ENCODE data around the gene EXOC1.

EXOC1 gene

GRCh38 chr4:55896622-55897021, 43.2 kb downstream of the EXOC1 start:
- no peaks in the 10 kb centered on the region for H3K9me3 ChIP-seq (ENCODE audit: control extremely low read depth in 1 of 5, control insufficient read depth in 4 of 5, insufficient read depth in 2 of 5, low read depth in 1 of 5, low read length in 4 of 5)
- no peak for DNase-seq
- H3K4me3 ChIP-seq (ENCODE audit: control insufficient read depth in 1 of 7, extremely low read depth in 1 of 7, insufficient read depth in 4 of 7, low read depth in 2 of 7, low read length in 6 of 7) = no peak overlapping the region
- no CpG with 5 or more reads among the region's 3 CpGs for WGBS (ENCODE audit: insufficient coverage)
- no peaks in the 10 kb centered on the region for H3K27me3 ChIP-seq (replicated peaks in 2 of 5; ENCODE audit: control insufficient read depth in 4 of 5, insufficient read depth in 5 of 5, low read length in 4 of 5)
- ChIA-PET POLR2A (no interaction called here), CTCF (no interaction called here)
- H3K27ac ChIP-seq (ENCODE audit: insufficient read depth in 1 of 2, low read depth in 1 of 2, low read length in 2 of 2, poor library complexity in 1 of 2, severe bottlenecking in 2 of 2) = no peak overlapping the region
- H3K4me1 ChIP-seq (ENCODE audit: control extremely low read depth in 1 of 4, control insufficient read depth in 4 of 4, insufficient read depth in 4 of 4, low read length in 3 of 4) = peaks cover 0 to 16% (median 9%) of the 10 kb centered on the region in 4 experiments
- H3K36me3 ChIP-seq (ENCODE audit: control insufficient read depth in 4 of 4, insufficient read depth in 4 of 4, low read length in 3 of 4) = peaks cover 9 to 44% (median 26%) of the 10 kb centered on the region in 4 experiments

- ChIA-PET POLR2A (no interaction called here), CTCF (interaction anchor here (1.7 kb wide), 1 partner anchor 12 kb away, joined by 3 read pairs; no protein-coding TSS in a partner anchor)
- no peak overlapping the region for H3K27ac ChIP-seq (ENCODE audit: insufficient read depth in 1 of 2, low read depth in 1 of 2, low read length in 2 of 2, poor library complexity in 1 of 2, severe bottlenecking in 2 of 2)
Observed at GRCh38 chr4:55902677-55903076, 49.2 kb downstream of the EXOC1 start.

GRCh38 chr4:55903577-55903976, 50.1 kb downstream of the EXOC1 start:
- H3K4me3 ChIP-seq (ENCODE audit: control insufficient read depth in 1 of 7, extremely low read depth in 1 of 7, insufficient read depth in 4 of 7, low read depth in 2 of 7, low read length in 6 of 7) = no peak overlapping the region
- ChIA-PET CTCF (interaction anchor here (0.8 to 1.7 kb wide), 2 partner anchors 11 to 14 kb away, joined by 3 read pairs; no protein-coding TSS in a partner anchor), POLR2A (interaction anchor here (0.6 kb wide), 1 partner anchor 56 kb away, joined by 4 read pairs; no protein-coding TSS in a partner anchor)
- no peaks in the 10 kb centered on the region for H3K9me3 ChIP-seq (ENCODE audit: control extremely low read depth in 1 of 5, control insufficient read depth in 4 of 5, insufficient read depth in 2 of 5, low read depth in 1 of 5, low read length in 4 of 5)
- no peak for DNase-seq
- H3K36me3 ChIP-seq (ENCODE audit: control insufficient read depth in 4 of 4, insufficient read depth in 4 of 4, low read length in 3 of 4) = peaks cover 8 to 37% (median 25%) of the 10 kb centered on the region in 4 experiments
- peaks cover 0 to 2% (median 0%) of the 10 kb centered on the region in 4 experiments for H3K4me1 ChIP-seq (ENCODE audit: control extremely low read depth in 1 of 4, control insufficient read depth in 4 of 4, insufficient read depth in 4 of 4, low read length in 3 of 4)
- no peaks in the 10 kb centered on the region for H3K27me3 ChIP-seq (replicated peaks in 2 of 5; ENCODE audit: control insufficient read depth in 4 of 5, insufficient read depth in 5 of 5, low read length in 4 of 5)
- H3K27ac ChIP-seq (ENCODE audit: insufficient read depth in 1 of 2, low read depth in 1 of 2, low read length in 2 of 2, poor library complexity in 1 of 2, severe bottlenecking in 2 of 2) = no peak overlapping the region

More at GRCh38 chr4:55902677-55903076, 49.2 kb downstream of the EXOC1 start:
- H3K36me3 ChIP-seq (ENCODE audit: control insufficient read depth in 4 of 4, insufficient read depth in 4 of 4, low read length in 3 of 4) = peaks cover 8 to 43% (median 27%) of the 10 kb centered on the region in 4 experiments
- no peaks in the 10 kb centered on the region for H3K27me3 ChIP-seq (replicated peaks in 2 of 5; ENCODE audit: control insufficient read depth in 4 of 5, insufficient read depth in 5 of 5, low read length in 4 of 5)
- WGBS (ENCODE audit: insufficient coverage) = 96% methylated on average over 4 of the region's 4 CpGs
- DNase-seq = no peak
- H3K4me1 ChIP-seq (ENCODE audit: control extremely low read depth in 1 of 4, control insufficient read depth in 4 of 4, insufficient read depth in 4 of 4, low read length in 3 of 4) = peaks cover 0 to 2% (median 0%) of the 10 kb centered on the region in 4 experiments
- no peaks in the 10 kb centered on the region for H3K9me3 ChIP-seq (ENCODE audit: control extremely low read depth in 1 of 5, control insufficient read depth in 4 of 5, insufficient read depth in 2 of 5, low read depth in 1 of 5, low read length in 4 of 5)
- H3K4me3 ChIP-seq (ENCODE audit: control insufficient read depth in 1 of 7, extremely low read depth in 1 of 7, insufficient read depth in 4 of 7, low read depth in 2 of 7, low read length in 6 of 7) = no peak overlapping the region

- H3K4me1 ChIP-seq (ENCODE audit: control extremely low read depth in 1 of 4, control insufficient read depth in 4 of 4, insufficient read depth in 4 of 4, low read length in 3 of 4) = peaks cover 0 to 2% (median 0%) of the 10 kb centered on the region in 4 experiments
- ChIA-PET CTCF (interaction anchor here (1.5 kb wide), 1 partner anchor 43 kb away, joined by 4 read pairs; the partner anchor contains the start of gene CEP135), POLR2A (no interaction called here)
- H3K9me3 ChIP-seq (ENCODE audit: control extremely low read depth in 1 of 5, control insufficient read depth in 4 of 5, insufficient read depth in 2 of 5, low read depth in 1 of 5, low read length in 4 of 5) = no peaks in the 10 kb centered on the region
- no peaks in the 10 kb centered on the region for H3K27me3 ChIP-seq (replicated peaks in 2 of 5; ENCODE audit: control insufficient read depth in 4 of 5, insufficient read depth in 5 of 5, low read length in 4 of 5)
- no peak overlapping the region for H3K4me3 ChIP-seq (ENCODE audit: control insufficient read depth in 1 of 7, extremely low read depth in 1 of 7, insufficient read depth in 4 of 7, low read depth in 2 of 7, low read length in 6 of 7)
- H3K27ac ChIP-seq (ENCODE audit: insufficient read depth in 1 of 2, low read depth in 1 of 2, low read length in 2 of 2, poor library complexity in 1 of 2, severe bottlenecking in 2 of 2) = no peak overlapping the region
- peaks cover 8 to 35% (median 22%) of the 10 kb centered on the region in 4 experiments for H3K36me3 ChIP-seq (ENCODE audit: control insufficient read depth in 4 of 4, insufficient read depth in 4 of 4, low read length in 3 of 4)
- no peak for DNase-seq
Observed at GRCh38 chr4:55904576-55904975, 51.1 kb downstream of the EXOC1 start.

GRCh38 chr4:55906323-55906722, 52.9 kb downstream of the EXOC1 start:
- Histone ChIP-seq H3K27ac (ENCODE audit: insufficient read depth in 1 of 2, low read depth in 1 of 2, low read length in 2 of 2, poor library complexity in 1 of 2, severe bottlenecking in 2 of 2) (no peak overlapping the region), H3K4me1 (ENCODE audit: control extremely low read depth in 1 of 4, control insufficient read depth in 4 of 4, insufficient read depth in 4 of 4, low read length in 3 of 4) (peaks cover 0 to 2% (median 0%) of the 10 kb centered on the region in 4 experiments), H3K36me3 (ENCODE audit: control insufficient read depth in 4 of 4, insufficient read depth in 4 of 4, low read length in 3 of 4) (peaks cover 5 to 26% (median 13%) of the 10 kb centered on the region in 4 experiments), H3K27me3 (replicated peaks in 2 of 5; ENCODE audit: control insufficient read depth in 4 of 5, insufficient read depth in 5 of 5, low read length in 4 of 5) (no peaks in the 10 kb centered on the region), H3K4me3 (ENCODE audit: control insufficient read depth in 1 of 7, extremely low read depth in 1 of 7, insufficient read depth in 4 of 7, low read depth in 2 of 7, low read length in 6 of 7) (no peak overlapping the region), H3K9me3 (ENCODE audit: control extremely low read depth in 1 of 5, control insufficient read depth in 4 of 5, insufficient read depth in 2 of 5, low read depth in 1 of 5, low read length in 4 of 5) (no peaks in the 10 kb centered on the region)
- CTCF ChIA-PET = no interaction called here
- POLR2A ChIA-PET = no interaction called here
- 61% methylated on average over 3 of the region's 6 CpGs for WGBS (ENCODE audit: insufficient coverage)
- DNase-seq = no peak

- WGBS (ENCODE audit: insufficient coverage) = no CpG with 5 or more reads among the region's 3 CpGs
- Histone ChIP-seq H3K9me3 (ENCODE audit: control extremely low read depth in 1 of 5, control insufficient read depth in 4 of 5, insufficient read depth in 2 of 5, low read depth in 1 of 5, low read length in 4 of 5) (no peaks in the 10 kb centered on the region), H3K36me3 (ENCODE audit: control insufficient read depth in 4 of 4, insufficient read depth in 4 of 4, low read length in 3 of 4) (peaks cover 5 to 26% (median 13%) of the 10 kb centered on the region in 4 experiments), H3K4me1 (ENCODE audit: control extremely low read depth in 1 of 4, control insufficient read depth in 4 of 4, insufficient read depth in 4 of 4, low read length in 3 of 4) (peaks cover 0 to 2% (median 0%) of the 10 kb centered on the region in 4 experiments), H3K27ac (ENCODE audit: insufficient read depth in 1 of 2, low read depth in 1 of 2, low read length in 2 of 2, poor library complexity in 1 of 2, severe bottlenecking in 2 of 2) (no peak overlapping the region), H3K4me3 (ENCODE audit: control insufficient read depth in 1 of 7, extremely low read depth in 1 of 7, insufficient read depth in 4 of 7, low read depth in 2 of 7, low read length in 6 of 7) (no peak overlapping the region), H3K27me3 (replicated peaks in 2 of 5; ENCODE audit: control insufficient read depth in 4 of 5, insufficient read depth in 5 of 5, low read length in 4 of 5) (no peaks in the 10 kb centered on the region)
- CTCF ChIA-PET = interaction anchor here (1.4 kb wide), 1 partner anchor 41 kb away, joined by 4 read pairs; the partner anchor contains the start of gene CEP135
- peak in 1 of 3 donors; percentile 43 for DNase-seq
- POLR2A ChIA-PET = no interaction called here
Observed at GRCh38 chr4:55906989-55907388, 53.5 kb downstream of the EXOC1 start.

- CTCF ChIA-PET = interaction anchor here (1.4 kb wide), 1 partner anchor 41 kb away, joined by 4 read pairs; the partner anchor contains the start of gene CEP135
- H3K4me3 ChIP-seq (ENCODE audit: control insufficient read depth in 1 of 7, extremely low read depth in 1 of 7, insufficient read depth in 4 of 7, low read depth in 2 of 7, low read length in 6 of 7) = peak overlapping the region in 1 of 7 experiments; percentile 59
- H3K27me3 ChIP-seq (replicated peaks in 2 of 5; ENCODE audit: control insufficient read depth in 4 of 5, insufficient read depth in 5 of 5, low read length in 4 of 5) = no peaks in the 10 kb centered on the region
- peaks cover 5 to 22% (median 12%) of the 10 kb centered on the region in 4 experiments for H3K36me3 ChIP-seq (ENCODE audit: control insufficient read depth in 4 of 4, insufficient read depth in 4 of 4, low read length in 3 of 4)
- peaks cover 0 to 2% (median 0%) of the 10 kb centered on the region in 4 experiments for H3K4me1 ChIP-seq (ENCODE audit: control extremely low read depth in 1 of 4, control insufficient read depth in 4 of 4, insufficient read depth in 4 of 4, low read length in 3 of 4)
- POLR2A ChIA-PET = no interaction called here
- H3K27ac ChIP-seq (ENCODE audit: insufficient read depth in 1 of 2, low read depth in 1 of 2, low read length in 2 of 2, poor library complexity in 1 of 2, severe bottlenecking in 2 of 2) = no peak overlapping the region
- DNase-seq = peak in 1 of 3 donors; percentile 29
- H3K9me3 ChIP-seq (ENCODE audit: control extremely low read depth in 1 of 5, control insufficient read depth in 4 of 5, insufficient read depth in 2 of 5, low read depth in 1 of 5, low read length in 4 of 5) = no peaks in the 10 kb centered on the region
Observed at GRCh38 chr4:55907469-55907868, 54.0 kb downstream of the EXOC1 start.

Data from common myeloid progenitor, CD34-positive (primary cell).